ENCODE measurements around the gene FAM13C.

DNA sequence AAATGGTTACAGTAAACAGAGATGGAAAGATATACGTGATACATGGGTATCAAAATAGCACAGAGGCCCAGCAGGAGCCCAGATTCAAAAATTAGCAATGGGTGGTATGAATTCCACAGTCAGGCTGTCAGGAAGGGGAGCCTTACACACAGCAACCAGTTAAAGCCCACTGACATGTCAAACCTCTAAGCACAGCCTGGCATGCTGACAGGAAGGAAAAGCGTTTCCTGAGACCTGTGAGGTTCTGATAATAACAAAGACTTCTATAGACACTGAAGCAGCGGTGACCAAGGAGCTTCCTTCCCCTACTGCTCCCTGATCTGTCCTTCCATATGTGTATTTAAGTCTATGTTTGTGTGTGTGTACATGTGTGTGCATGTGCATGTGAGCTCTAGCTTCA lies 96.0 kb downstream of the FAM13C start:
- TF ChIP-seq, protein P1, sequence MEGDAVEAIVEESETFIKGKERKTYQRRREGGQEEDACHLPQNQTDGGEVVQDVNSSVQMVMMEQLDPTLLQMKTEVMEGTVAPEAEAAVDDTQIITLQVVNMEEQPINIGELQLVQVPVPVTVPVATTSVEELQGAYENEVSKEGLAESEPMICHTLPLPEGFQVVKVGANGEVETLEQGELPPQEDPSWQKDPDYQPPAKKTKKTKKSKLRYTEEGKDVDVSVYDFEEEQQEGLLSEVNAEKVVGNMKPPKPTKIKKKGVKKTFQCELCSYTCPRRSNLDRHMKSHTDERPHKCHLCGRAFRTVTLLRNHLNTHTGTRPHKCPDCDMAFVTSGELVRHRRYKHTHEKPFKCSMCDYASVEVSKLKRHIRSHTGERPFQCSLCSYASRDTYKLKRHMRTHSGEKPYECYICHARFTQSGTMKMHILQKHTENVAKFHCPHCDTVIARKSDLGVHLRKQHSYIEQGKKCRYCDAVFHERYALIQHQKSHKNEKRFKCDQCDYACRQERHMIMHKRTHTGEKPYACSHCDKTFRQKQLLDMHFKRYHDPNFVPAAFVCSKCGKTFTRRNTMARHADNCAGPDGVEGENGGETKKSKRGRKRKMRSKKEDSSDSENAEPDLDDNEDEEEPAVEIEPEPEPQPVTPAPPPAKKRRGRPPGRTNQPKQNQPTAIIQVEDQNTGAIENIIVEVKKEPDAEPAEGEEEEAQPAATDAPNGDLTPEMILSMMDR (IDR thresholded peaks at IDR 0.05): no peak
- TF ChIP-seq POLR2A (IDR thresholded peaks at IDR 0.05): no peak
- no peak for TF ChIP-seq EP300 (IDR thresholded peaks at IDR 0.05)

Measured in tibial nerve (tissue), 4 donors.